Colonic mucosa (tissue), 4 donors: ENCODE measurements around the gene AUTS2. TPM values are rescaled to one million over a fixed set of nuclear protein-coding genes. Genes with fewer than 3 reads are reported as not detected.
"Not testable (repeated sequence)": the region's sequence is repeated elsewhere in the genome, so short reads cannot be mapped to it uniquely, and the experiment has no call there.

ENCODE experiments used
- DNase-seq: peaks from one replicate; pipeline ENCODE4 v3.0.0-alpha.2; 2020
- H3K27ac ChIP-seq: fragments of 200-600 bp; one replicate; pipeline ENCODE4 v1.8.0; 2021
- H3K27me3 ChIP-seq: fragments of 200-600 bp; one replicate; pipeline ENCODE4 v1.8.0; 2021
- H3K36me3 ChIP-seq: fragments of 200-600 bp; one replicate; pipeline ENCODE4 v1.8.0; 2021
- H3K4me1 ChIP-seq: fragments of 200-600 bp; one replicate; pipeline ENCODE4 v1.8.0; 2021; ENCODE audit warnings: mild to moderate bottlenecking
- H3K4me3 ChIP-seq: fragments of 200-600 bp; one replicate; pipeline ENCODE4 v1.8.0; 2021
- H3K9ac ChIP-seq, 2 donors: one replicate each; pipeline ENCODE4 v1.7.0; 2013; ENCODE audit warnings: control low read depth in 2 of 2, low read depth in 2 of 2, low read length in 2 of 2
- H3K9me3 ChIP-seq: fragments of 200-600 bp; one replicate; pipeline ENCODE4 v1.8.0; 2021
- intact Hi-C: fragments of 100-400 bp; cut with DNase I; formaldehyde crosslinking; loops from one replicate; pipeline ENCODE4 v1.14.1; 2022
- total RNA-seq, 2 donors: library from RNA; stranded (reverse); fragmentation: NEBNext Ultra II Directional in 1 of 2; extraction: Animal tissue kit (Norgen Biotek cat#: 25700) in 1 of 2; gene quantifications; one replicate each; pipeline ENCODE4 v1.2.1, GENCODE V29; 2021
- TF ChIP-seq, protein P1 (sequence below): fragments of 200-600 bp; IDR thresholded peaks from one replicate; pipeline ENCODE4 v1.8.0; 2022; ENCODE audit warnings: antibody characterized with exemption, mild to moderate bottlenecking
- donor health status: healthy.
- donor health status: DM: no; HTN: no; CAD: no.
- donor health status: DM: no; HTN: no; CAD: no.

Gene AUTS2
- total RNA-seq, 2 donors from 2014 or later, result 39.8 to 42.3 TPM

DNA sequence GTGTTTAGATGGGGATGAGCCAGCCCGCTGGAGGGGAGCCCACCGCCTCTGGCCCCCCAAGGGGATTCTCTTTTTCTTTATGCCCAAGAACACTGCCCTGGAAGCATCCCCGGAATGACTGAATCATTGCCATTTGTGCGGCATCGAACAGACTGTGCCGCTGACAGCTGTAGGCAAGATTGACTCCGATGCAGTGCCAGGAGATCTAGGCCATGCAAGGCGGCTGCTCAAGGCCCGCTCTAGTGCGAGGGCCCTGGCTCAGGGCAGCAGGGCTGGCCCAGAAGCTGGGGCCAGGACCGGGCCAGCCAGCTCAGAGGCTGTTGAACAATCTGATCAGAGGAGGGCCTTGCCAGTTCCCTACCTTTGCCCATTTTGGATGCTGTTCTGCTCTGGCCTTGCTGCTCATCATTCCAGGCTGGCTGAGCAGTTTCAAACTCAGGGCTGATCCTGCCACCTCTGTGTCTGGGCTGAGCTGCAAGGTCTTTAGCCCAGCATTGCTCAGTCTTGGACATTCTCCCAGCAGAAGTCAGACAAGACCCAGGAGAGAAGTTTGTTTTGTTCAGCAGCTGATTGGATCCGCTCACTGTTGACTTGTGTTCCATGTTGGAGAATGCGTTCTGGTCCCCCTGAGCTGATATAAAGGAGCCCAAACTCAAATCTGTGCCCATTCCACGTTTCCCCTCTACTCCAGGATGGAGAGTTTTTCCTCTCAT lies 1048.4 kb downstream of the AUTS2 start:
- H3K4me3 ChIP-seq, result no peak overlapping the region
- H3K27me3 ChIP-seq, result no peaks in the 10 kb centered on the region
- no peaks in the 10 kb centered on the region for H3K4me1 ChIP-seq
- TF ChIP-seq, protein P1, sequence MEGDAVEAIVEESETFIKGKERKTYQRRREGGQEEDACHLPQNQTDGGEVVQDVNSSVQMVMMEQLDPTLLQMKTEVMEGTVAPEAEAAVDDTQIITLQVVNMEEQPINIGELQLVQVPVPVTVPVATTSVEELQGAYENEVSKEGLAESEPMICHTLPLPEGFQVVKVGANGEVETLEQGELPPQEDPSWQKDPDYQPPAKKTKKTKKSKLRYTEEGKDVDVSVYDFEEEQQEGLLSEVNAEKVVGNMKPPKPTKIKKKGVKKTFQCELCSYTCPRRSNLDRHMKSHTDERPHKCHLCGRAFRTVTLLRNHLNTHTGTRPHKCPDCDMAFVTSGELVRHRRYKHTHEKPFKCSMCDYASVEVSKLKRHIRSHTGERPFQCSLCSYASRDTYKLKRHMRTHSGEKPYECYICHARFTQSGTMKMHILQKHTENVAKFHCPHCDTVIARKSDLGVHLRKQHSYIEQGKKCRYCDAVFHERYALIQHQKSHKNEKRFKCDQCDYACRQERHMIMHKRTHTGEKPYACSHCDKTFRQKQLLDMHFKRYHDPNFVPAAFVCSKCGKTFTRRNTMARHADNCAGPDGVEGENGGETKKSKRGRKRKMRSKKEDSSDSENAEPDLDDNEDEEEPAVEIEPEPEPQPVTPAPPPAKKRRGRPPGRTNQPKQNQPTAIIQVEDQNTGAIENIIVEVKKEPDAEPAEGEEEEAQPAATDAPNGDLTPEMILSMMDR, result no peak
- no peak for DNase-seq
- H3K27ac ChIP-seq, result no peak overlapping the region
- H3K9me3 ChIP-seq, result no peaks in the 10 kb centered on the region
- intact Hi-C loops, result no loop called here
- no peaks in the 10 kb centered on the region for H3K36me3 ChIP-seq
- H3K9ac ChIP-seq, result no peak overlapping the region

DNA sequence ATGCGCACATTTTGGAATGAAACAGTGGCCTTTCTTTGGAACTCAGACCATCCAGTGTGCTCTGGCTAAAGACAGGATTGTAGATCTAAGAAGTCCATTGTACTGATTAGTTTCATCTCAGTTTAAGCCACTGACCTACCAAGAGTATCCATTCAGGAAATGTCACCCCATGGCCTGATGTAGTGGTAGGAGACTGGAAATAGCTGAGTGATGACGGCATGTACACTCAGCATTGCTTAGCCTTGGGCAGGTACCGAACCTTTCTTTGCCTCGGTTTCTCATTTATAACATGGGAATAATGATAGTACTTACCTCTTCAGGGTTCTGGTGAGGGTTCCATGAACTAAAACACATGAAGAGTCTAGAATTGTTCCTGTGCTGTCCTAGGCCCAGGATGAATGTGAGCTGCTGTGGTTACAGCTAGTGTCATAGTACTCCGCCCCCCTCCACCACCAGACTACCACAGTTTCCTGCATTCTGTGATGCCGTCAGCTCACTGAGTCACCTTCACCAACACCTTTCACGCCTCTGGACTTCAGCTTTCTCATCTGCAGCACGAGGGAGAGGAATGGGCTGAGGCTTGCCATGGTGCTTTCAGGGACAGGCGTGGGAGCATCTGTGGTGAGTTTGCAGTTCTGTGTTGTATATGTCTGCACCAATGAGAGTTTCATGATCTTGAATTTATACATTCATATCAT lies 1049.7 kb downstream of the AUTS2 start:
- Histone ChIP-seq H3K4me1 (no peaks in the 10 kb centered on the region), H3K36me3 (no peaks in the 10 kb centered on the region), H3K27me3 (no peaks in the 10 kb centered on the region), H3K9me3 (no peaks in the 10 kb centered on the region), H3K27ac (no peak overlapping the region), H3K4me3 (no peak overlapping the region), H3K9ac (no peak overlapping the region)
- peak; percentile 36 for DNase-seq
- intact Hi-C loops, result no loop called here
- TF ChIP-seq, protein P1, result no peak

DNA sequence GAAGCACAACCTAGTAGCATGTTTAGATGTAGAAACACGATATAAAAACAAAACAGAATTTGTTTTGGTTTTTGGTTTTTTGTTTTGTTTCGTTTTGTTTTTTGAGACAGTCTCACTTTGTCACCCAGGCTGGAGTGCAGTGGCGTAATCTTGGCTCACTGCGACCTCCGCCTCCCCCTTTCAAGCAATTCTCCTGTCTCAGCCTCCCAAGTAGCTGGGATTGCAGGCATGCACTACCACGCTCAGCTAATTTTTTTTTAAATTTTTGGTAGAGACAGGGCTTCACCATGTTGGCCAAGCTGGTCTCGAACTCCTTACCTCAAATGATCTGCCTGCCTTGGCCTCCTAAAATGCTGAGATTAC lies 1050.2 kb downstream of the AUTS2 start:
- H3K4me3 ChIP-seq, H3K9ac ChIP-seq, H3K36me3 ChIP-seq, H3K27me3 ChIP-seq, DNase-seq, H3K4me1 ChIP-seq, intact Hi-C loops, H3K9me3 ChIP-seq, H3K27ac ChIP-seq: not testable (repeated sequence)

DNA sequence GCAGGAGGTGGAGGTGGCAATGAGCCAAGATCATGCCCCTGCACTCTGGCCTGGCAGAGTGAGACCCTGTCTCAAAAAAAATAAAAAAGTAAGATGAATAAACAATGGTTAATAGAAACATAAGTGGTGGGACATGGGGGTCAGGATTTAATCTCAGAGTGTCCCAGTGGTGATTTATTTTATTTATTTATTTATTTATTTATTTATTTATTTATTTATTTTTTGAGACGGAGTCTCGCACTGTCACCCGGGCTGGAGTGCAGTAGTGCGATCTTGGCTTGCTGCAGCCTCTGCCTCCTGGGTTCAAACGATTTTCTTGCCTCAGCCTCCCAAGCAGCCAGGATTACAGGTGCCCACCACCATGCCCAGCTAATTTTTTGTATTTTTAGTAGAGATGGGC lies 1051.0 kb downstream of the AUTS2 start:
- intact Hi-C loops, result no loop called here
- Histone ChIP-seq H3K36me3 (no peaks in the 10 kb centered on the region), H3K4me1 (no peaks in the 10 kb centered on the region)

DNA sequence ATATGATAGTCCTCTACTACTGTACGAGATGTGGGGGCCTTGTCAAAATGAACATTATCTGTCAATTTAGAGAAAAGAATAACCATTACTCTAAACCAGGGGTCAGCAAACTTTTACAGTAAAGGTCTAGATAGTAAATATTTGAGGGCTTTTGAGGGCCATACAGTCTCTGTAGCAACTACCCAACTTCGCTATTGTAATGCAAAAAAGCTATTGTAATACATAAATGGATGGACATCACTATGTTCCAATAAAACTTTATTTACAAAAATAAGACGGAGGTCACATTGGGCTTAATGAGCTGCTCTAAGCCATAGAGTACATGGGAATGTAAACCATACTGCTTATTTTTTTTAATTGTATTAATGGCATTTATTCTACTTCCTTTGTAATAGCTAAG lies 1055.9 kb downstream of the AUTS2 start:
- Histone ChIP-seq H3K4me1 (no peaks in the 10 kb centered on the region), H3K9me3 (no peaks in the 10 kb centered on the region), H3K36me3 (no peaks in the 10 kb centered on the region), H3K9ac (no peak overlapping the region), H3K27me3 (no peaks in the 10 kb centered on the region), H3K4me3 (no peak overlapping the region), H3K27ac (no peak overlapping the region)
- intact Hi-C loops, result no loop called here
- DNase-seq, result no peak
- TF ChIP-seq, protein P1, result no peak

More for the DNA sequence above, 1051.0 kb downstream of the AUTS2 start:
- no peak for DNase-seq
- Histone ChIP-seq H3K9ac (no peak overlapping the region), H3K9me3 (no peaks in the 10 kb centered on the region), H3K4me3 (no peak overlapping the region), H3K27me3 (no peaks in the 10 kb centered on the region), H3K27ac (no peak overlapping the region)
- TF ChIP-seq, protein P1, result no peak

DNA sequence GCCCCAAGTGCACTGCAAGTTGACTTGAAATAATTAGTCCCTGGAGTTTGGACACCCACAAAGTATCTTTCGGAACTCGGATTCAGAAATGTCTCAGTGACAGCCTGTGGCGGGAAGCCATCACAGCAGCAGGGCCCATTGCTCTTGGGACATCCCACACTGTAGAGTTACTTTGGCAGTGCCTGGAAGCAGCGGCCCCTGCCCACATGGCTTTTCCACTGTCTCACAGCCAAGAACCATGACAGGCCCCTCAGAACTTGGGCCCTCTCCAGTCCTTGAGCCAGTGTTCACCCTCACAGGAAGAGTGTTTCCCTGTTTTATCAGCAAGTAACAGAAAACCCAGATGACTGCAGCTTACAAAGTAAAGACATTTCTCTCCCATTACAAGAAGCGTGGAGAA lies 1056.7 kb downstream of the AUTS2 start:
- H3K4me1 ChIP-seq, result no peaks in the 10 kb centered on the region
- H3K36me3 ChIP-seq, result no peaks in the 10 kb centered on the region
- H3K27ac ChIP-seq, result no peak overlapping the region
- no peak for DNase-seq
- intact Hi-C loops, result no loop called here
- TF ChIP-seq, protein P1, result no peak
- no peak overlapping the region for H3K4me3 ChIP-seq
- H3K9ac ChIP-seq, result no peak overlapping the region
- H3K27me3 ChIP-seq, result no peaks in the 10 kb centered on the region
- H3K9me3 ChIP-seq, result no peaks in the 10 kb centered on the region
